ENCODE measurements around the gene IFIT3.

The IFIT3 gene

DNA sequence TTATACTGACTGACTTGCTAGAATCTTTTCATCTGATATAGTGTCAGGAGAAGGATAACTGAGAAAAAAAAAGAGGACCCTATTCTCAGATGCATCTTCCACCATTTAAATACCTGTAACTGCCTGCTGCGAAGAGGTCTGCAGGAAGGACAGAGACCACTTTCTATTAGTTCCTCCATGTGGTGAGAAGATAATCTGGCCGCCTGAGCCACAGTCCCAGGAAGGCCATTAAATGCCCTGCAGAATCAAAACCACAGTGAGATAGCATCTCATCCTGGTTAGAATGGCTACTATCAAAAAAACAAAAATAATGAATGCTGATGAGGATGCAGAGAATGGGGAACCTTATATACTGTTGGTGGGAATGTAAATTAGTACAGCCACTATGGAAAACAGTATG lies 30.2 kb downstream of the IFIT3 start:
- no peak for DNase-seq (ENCODE audit: extremely low read depth, low read depth)
- H3K4me3 ChIP-seq (replicated peaks; ENCODE audit: low read depth, low read length) = no peak overlapping the region
- TF ChIP-seq, protein P1, sequence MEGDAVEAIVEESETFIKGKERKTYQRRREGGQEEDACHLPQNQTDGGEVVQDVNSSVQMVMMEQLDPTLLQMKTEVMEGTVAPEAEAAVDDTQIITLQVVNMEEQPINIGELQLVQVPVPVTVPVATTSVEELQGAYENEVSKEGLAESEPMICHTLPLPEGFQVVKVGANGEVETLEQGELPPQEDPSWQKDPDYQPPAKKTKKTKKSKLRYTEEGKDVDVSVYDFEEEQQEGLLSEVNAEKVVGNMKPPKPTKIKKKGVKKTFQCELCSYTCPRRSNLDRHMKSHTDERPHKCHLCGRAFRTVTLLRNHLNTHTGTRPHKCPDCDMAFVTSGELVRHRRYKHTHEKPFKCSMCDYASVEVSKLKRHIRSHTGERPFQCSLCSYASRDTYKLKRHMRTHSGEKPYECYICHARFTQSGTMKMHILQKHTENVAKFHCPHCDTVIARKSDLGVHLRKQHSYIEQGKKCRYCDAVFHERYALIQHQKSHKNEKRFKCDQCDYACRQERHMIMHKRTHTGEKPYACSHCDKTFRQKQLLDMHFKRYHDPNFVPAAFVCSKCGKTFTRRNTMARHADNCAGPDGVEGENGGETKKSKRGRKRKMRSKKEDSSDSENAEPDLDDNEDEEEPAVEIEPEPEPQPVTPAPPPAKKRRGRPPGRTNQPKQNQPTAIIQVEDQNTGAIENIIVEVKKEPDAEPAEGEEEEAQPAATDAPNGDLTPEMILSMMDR (IDR thresholded peaks at IDR 0.05; ENCODE audit: low read depth, low read length, missing control alignments) = no peak

DNA sequence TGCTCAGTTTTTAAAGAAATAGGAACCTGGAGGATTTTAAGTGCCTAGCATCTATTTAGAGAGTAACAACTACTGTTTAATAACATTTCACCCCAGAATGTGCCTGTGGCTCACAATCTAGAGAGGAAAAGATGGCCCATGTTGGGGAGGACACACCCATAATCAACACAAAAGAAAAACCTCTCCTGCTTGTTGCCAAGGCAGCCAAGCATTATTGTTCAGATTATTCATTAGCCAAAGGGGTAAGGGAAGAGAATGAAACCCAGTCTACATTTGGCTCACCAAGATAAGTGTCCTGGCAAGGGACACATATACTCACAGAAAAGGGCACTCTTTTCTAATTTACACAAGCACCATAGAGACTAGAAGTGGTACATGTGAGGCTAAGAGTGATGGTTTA lies 32.4 kb downstream of the IFIT3 start:
- no peak for DNase-seq (ENCODE audit: extremely low read depth, low read depth)
- TF ChIP-seq, protein P1 (IDR thresholded peaks at IDR 0.05; ENCODE audit: low read depth, low read length, missing control alignments) = no peak
- no peak overlapping the region for H3K4me3 ChIP-seq (replicated peaks; ENCODE audit: low read depth, low read length)

DNA sequence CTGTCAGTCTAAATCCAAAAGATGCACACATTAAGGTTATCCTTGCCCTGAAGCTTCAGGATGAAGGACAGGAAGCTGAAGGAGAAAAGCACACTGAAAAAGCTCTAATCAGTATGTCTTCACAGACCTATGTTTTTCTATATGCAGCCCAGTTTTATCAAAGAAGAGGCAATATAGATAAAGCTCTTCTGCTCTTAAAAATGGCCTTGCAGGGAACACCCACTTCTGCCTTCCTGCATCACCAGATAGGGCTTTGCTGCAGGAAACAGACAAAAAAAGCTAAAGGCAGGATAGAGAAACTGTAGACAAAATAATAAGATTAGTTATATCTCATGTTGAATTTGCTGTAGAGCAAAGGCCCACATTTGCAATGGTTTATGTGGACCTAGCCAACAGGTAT lies 35.1 kb downstream of the IFIT3 start:
- TF ChIP-seq, protein P1 (IDR thresholded peaks at IDR 0.05; ENCODE audit: low read depth, low read length, missing control alignments) = no peak
- DNase-seq (ENCODE audit: extremely low read depth, low read depth) = no peak
- H3K4me3 ChIP-seq (replicated peaks; ENCODE audit: low read depth, low read length) = no peak overlapping the region

- no peak for DNase-seq (ENCODE audit: extremely low read depth, low read depth)
- TF ChIP-seq, protein P1 (IDR thresholded peaks at IDR 0.05; ENCODE audit: low read depth, low read length, missing control alignments) = no peak
- H3K4me3 ChIP-seq (replicated peaks; ENCODE audit: low read depth, low read length) = no peak overlapping the region
Measured at GRCh38 chr10:89363729-89364442, 36.1 kb downstream of the IFIT3 start.

DNA sequence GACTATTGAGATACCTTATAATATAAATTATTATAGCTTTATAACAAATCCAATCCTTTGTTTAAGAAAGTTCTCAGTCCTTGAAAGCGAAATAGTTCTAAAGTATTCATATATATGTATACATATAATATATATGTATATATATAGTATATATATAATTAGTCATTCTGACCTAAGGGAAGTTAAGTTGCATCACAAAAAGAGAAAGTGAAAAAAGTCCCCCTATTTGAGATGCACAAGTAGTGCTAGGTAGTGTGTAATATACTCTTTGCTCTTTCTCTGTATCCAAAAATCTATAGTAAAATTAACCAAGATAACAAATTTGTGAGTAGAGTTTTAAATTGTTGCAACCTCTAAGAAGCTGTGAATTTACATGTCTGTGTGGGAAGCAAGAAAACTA lies 36.7 kb downstream of the IFIT3 start:
- DNase-seq (ENCODE audit: extremely low read depth, low read depth) = no peak
- TF ChIP-seq, protein P1 (IDR thresholded peaks at IDR 0.05; ENCODE audit: low read depth, low read length, missing control alignments) = no peak
- H3K4me3 ChIP-seq (replicated peaks; ENCODE audit: low read depth, low read length) = no peak overlapping the region

GRCh38 chr10:89367529-89367928 lies 39.7 kb downstream of the IFIT3 start:
- H3K4me3 ChIP-seq (replicated peaks; ENCODE audit: low read depth, low read length) = no peak overlapping the region
- TF ChIP-seq, protein P1 (IDR thresholded peaks at IDR 0.05; ENCODE audit: low read depth, low read length, missing control alignments) = no peak
- no peak for DNase-seq (ENCODE audit: extremely low read depth, low read depth)

DNA sequence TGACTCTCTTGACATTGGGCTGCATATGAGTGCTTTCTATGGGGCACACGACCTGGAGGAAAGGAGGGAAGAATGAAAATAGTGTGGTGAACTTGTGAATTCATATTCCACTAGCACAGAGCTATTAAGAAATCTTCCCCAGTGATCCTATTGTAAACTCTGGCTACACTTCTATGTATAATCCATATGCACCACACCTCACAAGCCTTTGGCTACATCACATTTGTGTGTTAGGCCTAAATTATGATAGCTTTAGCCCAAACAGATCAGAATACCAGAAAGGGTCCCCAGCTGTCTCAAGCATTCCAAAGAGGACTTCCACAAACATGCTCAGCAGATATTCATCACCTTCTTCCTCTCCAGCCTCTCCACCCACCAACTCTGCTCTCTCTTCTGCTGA lies 40.3 kb downstream of the IFIT3 start:
- TF ChIP-seq, protein P1 (IDR thresholded peaks at IDR 0.05; ENCODE audit: low read depth, low read length, missing control alignments) = no peak
- H3K4me3 ChIP-seq (replicated peaks; ENCODE audit: low read depth, low read length) = no peak overlapping the region
- no peak for DNase-seq (ENCODE audit: extremely low read depth, low read depth)

Data from HFF-Myc (cell line).